A549 (cell line): ENCODE measurements around the gene SUPT20H. TPM values are rescaled to one million over a fixed set of nuclear protein-coding genes. Genes with fewer than 3 reads are reported as not detected.

Experiments
- ATAC-seq, 2 experiments: fragments of 200-7000 bp in 1 of 2; fragments of >200 bp in 1 of 2; cut with Nextera tagmentation in 1 of 2; cut with Tn5 transposase in 1 of 2; 3 replicates each; pipeline versions ENCODE4 v1.8.0 to v1.9.1; 2018 to 2020; ENCODE audit warnings: mild to moderate bottlenecking in 1 of 2, moderate library complexity in 1 of 2
- CTCF ChIA-PET: fragments of 300-600 bp; sonication (Branson Sonifier 250); formaldehyde crosslinking; extraction: SDS; loops from one replicate; lab custom pipeline; 2021; ENCODE audit warnings: antibody characterized with exemption, inconsistent platforms; lab: Yijun Ruan, JAX
- POLR2A ChIA-PET: fragments of 350-600 bp; formaldehyde crosslinking; extraction: SDS; loops from one replicate; lab custom pipeline; 2021; ENCODE audit warnings: antibody characterized with exemption, inconsistent platforms; lab: Yijun Ruan, JAX
- DNase-seq, 2 experiments: peaks; one replicate each; pipeline versions ENCODE4 v3.0.0 to v3.0.0-alpha.2; 2011 to 2016; ENCODE audit warnings: low read depth in 1 of 2, low spot score in 1 of 2
- FAIRE-seq: peaks from 2 replicates; lab custom pipeline; 2011; peaks lifted over from hg19 to GRCh38; lab: Jason Lieb, UNC
- H3K27ac ChIP-seq, 2 experiments: fragments of >200 bp; sonication (Bioruptor Twin); formaldehyde crosslinking; 3 replicates each; pipeline ENCODE4 v1.5.1; 2016 to 2017
- H3K4me1 ChIP-seq: fragments of >200 bp; sonication (Bioruptor Twin); formaldehyde crosslinking; 3 replicates; pipeline ENCODE4 v1.6.1; 2016
- H3K4me2 ChIP-seq: fragments of >200 bp; sonication (Bioruptor Twin); formaldehyde crosslinking; 3 replicates; pipeline ENCODE4 v1.6.1; 2016
- H3K4me3 ChIP-seq: fragments of >200 bp; sonication (Bioruptor Twin); formaldehyde crosslinking; 3 replicates; pipeline ENCODE4 v1.5.1; 2016
- H3K9me3 ChIP-seq: fragments of >200 bp; sonication (Bioruptor Twin); formaldehyde crosslinking; 3 replicates; pipeline ENCODE4 v1.6.1; 2016
- BHLHE40 ChIP-seq: IDR thresholded peaks from 2 replicates; pipeline ENCODE4 v1.6.1; 2012; ENCODE audit warnings: low read depth, low read length, inconsistent platforms
- CBX2 ChIP-seq: fragments of 200-600 bp; sonication (generic); IDR thresholded peaks from 2 replicates; pipeline ENCODE4 v1.6.1; 2016; ENCODE audit warnings: low read depth, mild to moderate bottlenecking, borderline replicate concordance
- CBX8 ChIP-seq: fragments of 200-600 bp; sonication (generic); IDR thresholded peaks from 2 replicates; pipeline ENCODE4 v1.6.1; 2016
- CHD2 ChIP-seq: fragments of 150-350 bp; IDR thresholded peaks from 2 replicates; pipeline ENCODE4 v1.6.1; 2014; ENCODE audit warnings: low read length; ENCODE audit not compliant: partially characterized antibody
- CHD4 ChIP-seq: fragments of 200-600 bp; sonication (generic); IDR thresholded peaks from 2 replicates; pipeline ENCODE4 v1.6.1; 2016; ENCODE audit warnings: antibody characterized with exemption, mild to moderate bottlenecking, borderline replicate concordance
- E2F6 ChIP-seq: IDR thresholded peaks from 2 replicates; pipeline ENCODE4 v1.6.1; 2012; ENCODE audit warnings: low read depth, borderline replicate concordance
- EHMT2 ChIP-seq: fragments of 200-600 bp; sonication (generic); IDR thresholded peaks from 2 replicates; pipeline ENCODE4 v1.6.1; 2016; ENCODE audit warnings: antibody characterized with exemption, low read depth, mild to moderate bottlenecking, moderate library complexity
- FOSL2 ChIP-seq, 2 experiments: fragments of 450-650 bp in 1 of 2; fragments of >200 bp in 1 of 2; sonication (Bioruptor Twin) in 1 of 2; formaldehyde crosslinking; IDR thresholded peaks; 2 replicates each; pipeline versions ENCODE4 v1.5.0 to v1.6.1; 2016 to 2020; ENCODE audit warnings: mild to moderate bottlenecking in 1 of 2, moderate library complexity in 1 of 2
- HES2 ChIP-seq: fragments of >200 bp; sonication (Bioruptor Twin); formaldehyde crosslinking; IDR thresholded peaks from 2 replicates; pipeline ENCODE4 v1.6.1; 2016
- HMGXB4 ChIP-seq: fragments of 250-450 bp; sonication (Bioruptor Pico); IDR thresholded peaks from 2 replicates; pipeline ENCODE4 v1.5.0; 2021; ENCODE audit warnings: mild to moderate bottlenecking, moderate library complexity, borderline replicate concordance
- HOXA7 ChIP-seq: fragments of 250-450 bp; sonication (Bioruptor Pico); IDR thresholded peaks from 2 replicates; pipeline ENCODE4 v1.5.0; 2020; ENCODE audit warnings: mild to moderate bottlenecking, moderate library complexity
- JUN ChIP-seq, 2 experiments: fragments of >200 bp; sonication (Bioruptor Twin); formaldehyde crosslinking; IDR thresholded peaks; 2 replicates in 1 of 2; 3 replicates in 1 of 2; pipeline ENCODE4 v1.6.1; 2016 to 2017
- KDM1A ChIP-seq: fragments of 200-600 bp; sonication (generic); IDR thresholded peaks from 2 replicates; pipeline ENCODE4 v1.6.1; 2016; ENCODE audit warnings: low read depth, mild to moderate bottlenecking
- KDM5A ChIP-seq: fragments of 200-600 bp; sonication (generic); IDR thresholded peaks from 2 replicates; pipeline ENCODE4 v1.6.1; 2016; ENCODE audit warnings: antibody characterized with exemption, mild to moderate bottlenecking
- MAFK ChIP-seq: fragments of 450-650 bp; IDR thresholded peaks from 2 replicates; pipeline ENCODE4 v1.6.1; 2014; ENCODE audit not compliant: partially characterized antibody
- MAX ChIP-seq: IDR thresholded peaks from 2 replicates; pipeline ENCODE4 v1.6.1; 2012
- MYC ChIP-seq: IDR thresholded peaks from 2 replicates; pipeline ENCODE4 v1.6.1; 2012; ENCODE audit warnings: mild to moderate bottlenecking, inconsistent platforms, low read length, improper control_type of control experiment, borderline replicate concordance
- NR3C1 ChIP-seq: fragments of >200 bp; sonication (Bioruptor Twin); formaldehyde crosslinking; IDR thresholded peaks from 3 replicates; pipeline ENCODE4 v1.6.1; 2017
- PHF8 ChIP-seq: fragments of 200-600 bp; sonication (generic); IDR thresholded peaks from 2 replicates; pipeline ENCODE4 v1.6.1; 2016; ENCODE audit warnings: low read depth, mild to moderate bottlenecking, antibody characterized with exemption, moderate library complexity, borderline replicate concordance
- RCOR1 ChIP-seq: fragments of 150-350 bp; IDR thresholded peaks from 2 replicates; pipeline ENCODE4 v1.6.1; 2014; ENCODE audit warnings: antibody characterized with exemption, low read length, low read depth
- RFX5 ChIP-seq: fragments of 450-650 bp; IDR thresholded peaks from 2 replicates; pipeline ENCODE4 v1.7.1; 2014; ENCODE audit warnings: antibody characterized with exemption, mild to moderate bottlenecking, moderate library complexity
- SREBF2 ChIP-seq: fragments of 450-650 bp; IDR thresholded peaks from 2 replicates; pipeline ENCODE4 v1.6.1; 2014; ENCODE audit warnings: mild to moderate bottlenecking, moderate library complexity
- TFCP2L1 ChIP-seq: fragments of 250-450 bp; sonication (Bioruptor Pico); IDR thresholded peaks from 2 replicates; pipeline ENCODE4 v1.5.0; 2021; ENCODE audit warnings: mild to moderate bottlenecking
- USF2 ChIP-seq: fragments of 450-650 bp; IDR thresholded peaks from 2 replicates; pipeline ENCODE4 v1.6.1; 2014; ENCODE audit warnings: antibody characterized with exemption
- ZC3H11A ChIP-seq: fragments of 450-650 bp; IDR thresholded peaks from 2 replicates; pipeline ENCODE4 v1.6.1; 2014; ENCODE audit warnings: antibody characterized with exemption, mild to moderate bottlenecking
- ZFP36 ChIP-seq: fragments of 450-650 bp; IDR thresholded peaks from 2 replicates; pipeline ENCODE4 v1.6.1; 2014; ENCODE audit warnings: borderline replicate concordance; ENCODE audit not compliant: partially characterized antibody
- ZSCAN20 ChIP-seq: fragments of 250-450 bp; sonication (Bioruptor Pico); IDR thresholded peaks from 2 replicates; pipeline ENCODE4 v1.8.0; 2022; ENCODE audit warnings: mild to moderate bottlenecking, moderate library complexity
- WGBS: methylation state at CpG from one replicate; pipeline ENCODE4 v1.1.6; 2017; ENCODE audit errors: missing lambda C conversion rate; 5-methylcytosine and 5-hydroxymethylcytosine counted together
- polyA plus RNA-seq, 4 experiments: library from polyadenylated mRNA; depleted of rRNA in 3 of 4; stranded (reverse); fragments of >200 nt; fragmentation: RNase III in 1 of 4; extraction: RNeasy Plus Mini Kit Qiagen cat#74134 plus additional on column Dnase treatment in 1 of 4; gene quantifications; 2 replicates in 3 of 4; 3 replicates in 1 of 4; pipeline ENCODE4 v1.2.3, GENCODE V29; 2011 to 2017

The SUPT20H gene
- polyA plus RNA-seq, 2 of the 4 experiments (the other 2 are of a cell fraction) = 26.2 to 50.9 TPM

GRCh38 chr13:37090912-37091311 is 31.4 kb upstream of the SUPT20H start:
- POLR2A ChIA-PET = no interaction called here
- Histone ChIP-seq H3K27ac (no peak overlapping the region), H3K9me3 (no peaks in the 10 kb centered on the region), H3K4me3 (no peak overlapping the region), H3K4me2 (no peak overlapping the region), H3K4me1 (no peaks in the 10 kb centered on the region)
- TF ChIP-seq KDM5A (no peak), RCOR1 (no peak), RFX5 (no peak), HMGXB4 (CRISPR knock-in tag) (no peak), JUN (IDR thresholded peaks at IDR 0.05) (no peak), EHMT2 (no peak), FOSL2 (IDR thresholded peaks at IDR 0.05) (no peak), FOSL2 (CRISPR knock-in tag; IDR thresholded peaks at IDR 0.05) (no peak), SREBF2 (no peak), CBX2 (no peak)
- WGBS = 13% methylated on average over 2 of the region's 2 CpGs
- no peak for ATAC-seq
- DNase-seq = no peak
- CTCF ChIA-PET = no interaction called here
- no peak for FAIRE-seq

- ChIA-PET POLR2A (no interaction called here), CTCF (no interaction called here)
- 27% methylated on average over 3 of the region's 3 CpGs for WGBS
- no peak overlapping the region for H3K4me3 ChIP-seq
- H3K9me3 ChIP-seq = no peaks in the 10 kb centered on the region
- H3K4me2 ChIP-seq = no peak overlapping the region
- ATAC-seq = no peak
- no peak for FAIRE-seq
- DNase-seq = no peak
- no peak overlapping the region for H3K27ac ChIP-seq
- no peaks in the 10 kb centered on the region for H3K4me1 ChIP-seq
- no peak for TF ChIP-seq CHD2
- no peak for TF ChIP-seq PHF8
- TF ChIP-seq MYC = no peak
- TF ChIP-seq NR3C1 = no peak
- TF ChIP-seq KDM1A = no peak
- no peak for TF ChIP-seq USF2
- TF ChIP-seq ZC3H11A = no peak
- TF ChIP-seq ZFP36 = no peak
- TF ChIP-seq CHD4 = no peak
- no peak for TF ChIP-seq TFCP2L1
These were observed 30.0 kb upstream of the SUPT20H start for GRCh38 chr13:37089495-37089894.

GRCh38 chr13:37087486-37087885 is 28.0 kb upstream of the SUPT20H start:
- no peak overlapping the region for H3K27ac ChIP-seq

More at GRCh38 chr13:37087486-37087885, 28.0 kb upstream of the SUPT20H start:
- H3K4me2 ChIP-seq = no peak overlapping the region
- ChIA-PET POLR2A (no interaction called here), CTCF (no interaction called here)
- DNase-seq = no peak
- TF ChIP-seq KDM5A (no peak), HES2 (no peak), MAX (no peak), ZC3H11A (no peak), E2F6 (no peak), HOXA7 (CRISPR knock-in tag) (no peak), BHLHE40 (no peak), ZSCAN20 (no peak), CBX8 (no peak), MAFK (no peak)
- H3K4me3 ChIP-seq = no peak overlapping the region
- H3K4me1 ChIP-seq = no peaks in the 10 kb centered on the region
- no peaks in the 10 kb centered on the region for H3K9me3 ChIP-seq
- no peak for ATAC-seq
- no peak for FAIRE-seq
- WGBS = 2% methylated on average over 2 of the region's 2 CpGs
